BE2C (cell line): ENCODE data around the gene MED19.
A peak's percentile ranks its signal among the peaks of the same experiment; 100 is the strongest.

Experiments
- DNase-seq: peaks from one replicate; pipeline ENCODE4 v3.0.0-alpha.2; 2020
- H3K27me3 ChIP-seq: fragments of 250-450 bp; sonication (Bioruptor Pico); 2 replicates; pipeline ENCODE4 v1.5.1; 2020; ENCODE audit warnings: mild to moderate bottlenecking
- H3K36me3 ChIP-seq: fragments of 250-450 bp; sonication (Bioruptor Pico); 2 replicates; pipeline ENCODE4 v1.5.1; 2020; ENCODE audit warnings: mild to moderate bottlenecking
- H3K4me1 ChIP-seq: fragments of 250-450 bp; sonication (Bioruptor Pico); 2 replicates; pipeline ENCODE4 v1.5.1; 2020
- H3K4me3 ChIP-seq: 2 replicates; pipeline ENCODE4 v1.5.1; 2011; ENCODE audit warnings: low read depth, low read length
- H3K9me3 ChIP-seq: fragments of 250-450 bp; sonication (Bioruptor Pico); 2 replicates; pipeline ENCODE4 v1.5.1; 2020
- CTCF ChIP-seq: IDR thresholded peaks from 2 replicates; pipeline ENCODE4 v1.5.1; 2012; ENCODE audit warnings: mild to moderate bottlenecking, low read depth, low read length

The MED19 gene

DNA sequence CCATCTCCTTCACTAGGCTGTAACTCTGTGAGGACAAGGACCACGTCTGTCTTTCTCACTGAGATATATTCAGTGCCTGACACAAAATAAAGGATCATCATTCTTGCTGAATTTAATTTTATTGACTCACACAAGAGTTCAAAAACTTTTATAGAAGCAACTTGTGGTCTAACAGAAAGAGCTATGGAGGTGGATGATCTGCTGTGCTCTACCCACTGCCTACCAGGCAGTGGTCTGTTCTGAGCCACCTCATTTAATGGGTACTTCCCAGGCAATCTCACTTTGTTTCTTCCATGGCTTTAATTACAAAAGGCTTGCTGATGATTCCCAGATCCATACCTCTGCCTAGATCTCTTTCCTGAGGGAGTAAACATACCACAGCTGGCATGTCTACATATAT lies 34.9 kb upstream of the MED19 start:
- TF ChIP-seq CTCF, result no peak
- H3K4me3 ChIP-seq, result no peak overlapping the region
- no peaks in the 10 kb centered on the region for H3K9me3 ChIP-seq
- H3K27me3 ChIP-seq, result no peaks in the 10 kb centered on the region
- H3K4me1 ChIP-seq, result no peaks in the 10 kb centered on the region
- H3K36me3 ChIP-seq, result peaks cover 16% of the 10 kb centered on the region
- no peak for DNase-seq

GRCh38 chr11:57745206-57745605 lies 33.2 kb upstream of the MED19 start:
- no peak for DNase-seq
- H3K9me3 ChIP-seq, result no peaks in the 10 kb centered on the region
- H3K36me3 ChIP-seq, result peaks cover 16% of the 10 kb centered on the region
- no peak for TF ChIP-seq CTCF
- no peaks in the 10 kb centered on the region for H3K27me3 ChIP-seq
- H3K4me1 ChIP-seq, result no peaks in the 10 kb centered on the region
- no peak overlapping the region for H3K4me3 ChIP-seq

DNA sequence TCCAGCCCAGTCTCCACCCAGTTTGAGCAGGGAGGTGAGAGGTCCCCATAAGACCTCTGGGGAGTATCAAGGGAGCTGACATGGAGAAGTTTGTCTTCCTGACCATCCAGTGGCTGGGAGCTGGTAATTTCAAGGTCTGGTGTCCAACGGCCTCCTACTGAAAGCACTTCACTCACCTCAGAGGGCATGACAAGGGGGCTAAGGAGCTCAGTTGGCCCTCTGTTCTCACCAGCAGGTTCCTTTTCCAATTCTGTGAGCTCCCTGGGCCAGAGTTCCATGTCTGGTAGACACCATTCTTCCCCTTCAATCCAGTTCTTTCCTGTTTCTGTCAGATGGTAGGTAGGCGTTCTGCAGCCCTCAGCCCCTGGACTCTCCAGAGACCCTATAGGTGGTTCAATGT lies 32.3 kb upstream of the MED19 start:
- Histone ChIP-seq H3K27me3 (no peaks in the 10 kb centered on the region), H3K36me3 (peaks cover 16% of the 10 kb centered on the region), H3K9me3 (no peaks in the 10 kb centered on the region), H3K4me3 (no peak overlapping the region), H3K4me1 (no peaks in the 10 kb centered on the region)
- no peak for TF ChIP-seq CTCF
- no peak for DNase-seq

- Histone ChIP-seq H3K4me3 (peak overlapping the region; percentile 91), H3K4me1 (no peaks in the 10 kb centered on the region), H3K9me3 (no peaks in the 10 kb centered on the region), H3K36me3 (peaks cover 16% of the 10 kb centered on the region), H3K27me3 (no peaks in the 10 kb centered on the region)
- no peak for TF ChIP-seq CTCF
- DNase-seq, result no peak
Measured at GRCh38 chr11:57742087-57742452, 30.1 kb upstream of the MED19 start.

DNA sequence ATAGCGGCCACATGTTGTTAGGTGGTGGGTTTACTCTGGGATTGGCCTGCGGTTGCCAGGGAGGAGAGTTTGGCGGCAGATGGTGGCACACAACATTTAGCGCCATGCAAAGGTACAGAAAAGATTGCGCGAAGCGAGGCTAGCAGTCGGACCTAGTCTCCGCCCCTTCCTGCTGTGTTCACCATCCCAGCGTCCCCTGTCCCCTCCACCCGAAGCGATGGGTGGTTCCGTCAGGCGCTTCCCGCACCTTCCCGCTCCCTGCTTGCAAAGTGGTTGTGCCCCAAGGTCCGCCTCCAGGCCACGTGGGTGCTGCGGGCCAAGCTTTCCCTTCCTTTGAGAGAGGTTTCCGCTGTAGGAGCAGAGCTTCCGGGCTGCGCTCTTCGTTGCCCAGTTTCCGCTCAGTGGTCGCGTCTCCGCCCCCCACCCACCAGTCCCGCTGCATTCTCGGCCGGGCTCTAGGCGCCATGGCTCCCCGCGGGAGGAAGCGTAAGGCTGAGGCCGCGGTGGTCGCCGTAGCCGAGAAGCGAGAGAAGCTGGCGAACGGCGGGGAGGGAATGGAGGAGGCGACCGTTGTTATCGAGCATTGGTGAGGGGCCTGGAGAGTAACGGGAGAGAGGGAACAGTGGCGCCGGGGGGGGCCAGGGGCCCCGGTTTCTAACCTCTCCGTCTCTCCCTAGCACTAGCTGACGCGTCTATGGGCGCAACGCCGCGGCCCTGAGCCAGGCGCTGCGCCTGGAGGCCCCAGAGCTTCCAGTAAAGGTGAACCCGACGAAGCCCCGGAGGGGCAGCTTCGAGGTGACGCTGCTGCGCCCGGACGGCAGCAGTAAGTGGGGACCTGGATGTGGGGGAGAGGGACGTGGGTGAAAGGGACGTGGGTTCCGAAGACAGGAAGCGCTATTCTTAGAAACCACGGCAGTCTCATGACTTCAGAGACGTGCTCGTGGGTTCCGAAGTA lies 29.4 kb upstream of the MED19 start, which contains the start of gene SELENOH:
SELENOH (plus strand) TSS at position 360 of the 955 bp plus-strand sequence; CDS start at position 465, 105 bp downstream.
- Histone ChIP-seq H3K36me3 (peaks cover 16% of the 10 kb centered on the region), H3K9me3 (no peaks in the 10 kb centered on the region), H3K4me1 (no peaks in the 10 kb centered on the region), H3K27me3 (no peaks in the 10 kb centered on the region), H3K4me3 (peak within 1 kb of the TSS; percentile 91)
- no peak for TF ChIP-seq CTCF
- peak; percentile 93 for DNase-seq

DNA sequence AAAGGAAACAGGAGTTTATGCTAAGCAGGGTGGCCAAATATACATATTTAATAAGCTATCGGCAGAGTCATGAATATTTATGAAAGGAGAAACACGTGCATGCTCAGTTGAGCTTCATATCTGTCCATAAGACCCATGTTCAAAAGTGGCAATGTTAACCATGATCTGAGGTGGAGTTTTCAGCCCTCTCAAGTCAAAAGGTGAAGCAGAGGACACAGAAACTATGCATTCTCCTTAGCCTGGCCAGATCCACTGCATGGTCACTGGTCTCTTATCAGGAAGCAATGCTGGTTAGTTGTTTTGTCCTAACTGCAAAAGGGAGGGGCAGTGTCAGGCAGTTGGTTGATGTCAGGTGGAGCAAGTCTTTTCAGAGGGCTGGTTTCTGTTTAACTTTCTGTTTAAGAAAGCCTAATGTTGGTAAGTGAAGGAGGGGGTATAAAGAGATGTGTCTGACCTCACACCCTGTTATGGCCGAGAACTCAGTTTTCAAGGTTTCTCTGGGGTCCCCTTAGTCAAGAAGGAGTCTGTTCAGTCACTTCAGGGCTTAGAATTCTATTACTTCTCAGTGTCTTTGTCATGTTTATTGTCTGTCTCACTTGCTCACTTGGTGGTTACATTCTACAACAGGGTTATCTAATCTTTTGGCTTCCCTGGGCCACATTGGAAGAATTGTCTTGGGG lies 23.7 kb upstream of the MED19 start:
- H3K4me1 ChIP-seq, result no peaks in the 10 kb centered on the region
- H3K9me3 ChIP-seq, result no peaks in the 10 kb centered on the region
- H3K36me3 ChIP-seq, result no peaks in the 10 kb centered on the region; the same call in 1 of the 2 replicates
- no peaks in the 10 kb centered on the region for H3K27me3 ChIP-seq
- no peak overlapping the region for H3K4me3 ChIP-seq
- no peak for DNase-seq
- TF ChIP-seq CTCF, result no peak
